Sciatic nerve (tissue), 2 donors: ENCODE measurements around the gene OVOL1. TPM values are rescaled to one million over a fixed set of nuclear protein-coding genes. Genes with fewer than 3 reads are reported as not detected.

Source experiments
- ATAC-seq: fragments of 200-7000 bp; cut with Tn5 transposase; one replicate; pipeline ENCODE4 v1.9.1; 2020; ENCODE audit warnings: mild to moderate bottlenecking, moderate library complexity
- DNase-seq: peaks from one replicate; pipeline ENCODE4 v3.0.0-alpha.2; 2020; ENCODE audit warnings: low spot score
- intact Hi-C: fragments of 100-400 bp; cut with DNase I; formaldehyde crosslinking; loops from one replicate; pipeline ENCODE4 v1.14.2; 2022
- total RNA-seq: library from RNA; stranded (reverse); fragmentation: NEBNext Ultra II Directional; extraction: Animal tissue kit (Norgen Biotek cat#: 25700); gene quantifications from one replicate; pipeline ENCODE4 v1.2.1, GENCODE V29; 2021
- donor health status: DM: no; HTN: no; CAD: no.
- donor health status: DM: no; HTN: no; CAD: no.

The OVOL1 gene
- total RNA-seq, 1 donor from 2014 or later, result not detected

GRCh38 chr11:65789230-65790103 lies 2.6 kb downstream of the OVOL1 start:
- no peak for DNase-seq
- ATAC-seq, result no peak
- intact Hi-C loops, result no loop called here

GRCh38 chr11:65790104-65790901 lies 3.4 kb downstream of the OVOL1 start:
- intact Hi-C loops, result no loop called here
- no peak for ATAC-seq
- no peak for DNase-seq

- DNase-seq (no peak), ATAC-seq (no peak)
- intact Hi-C loops, result no loop called here
Observed at GRCh38 chr11:65790902-65791650, 4.2 kb downstream of the OVOL1 start.

GRCh38 chr11:65791719-65792213 lies 4.9 kb downstream of the OVOL1 start:
- ATAC-seq, result peak; percentile 8
- no peak for DNase-seq
- intact Hi-C loops, result no loop called here

GRCh38 chr11:65792456-65792855 lies 5.6 kb downstream of the OVOL1 start:
- intact Hi-C loops, result no loop called here
- no peak for ATAC-seq
- no peak for DNase-seq

GRCh38 chr11:65793144-65793581 lies 6.3 kb downstream of the OVOL1 start:
- intact Hi-C loops, result no loop called here
- DNase-seq (no peak), ATAC-seq (no peak)

GRCh38 chr11:65793625-65794400 lies 7.0 kb downstream of the OVOL1 start:
- ATAC-seq, result no peak
- no peak for DNase-seq
- intact Hi-C loops, result no loop called here

- DNase-seq, result no peak
- intact Hi-C loops, result no loop called here
- ATAC-seq, result no peak
Observed at GRCh38 chr11:65794570-65795510, 8.0 kb downstream of the OVOL1 start.

GRCh38 chr11:65796726-65797601 lies 10.1 kb downstream of the OVOL1 start:
- ATAC-seq, result no peak
- intact Hi-C loops, result no loop called here

GRCh38 chr11:65797711-65798110 lies 10.8 kb downstream of the OVOL1 start:
- intact Hi-C loops, result no loop called here
- ATAC-seq, result no peak
- DNase-seq, result no peak

More at GRCh38 chr11:65796726-65797601, 10.1 kb downstream of the OVOL1 start:
- DNase-seq, result no peak

GRCh38 chr11:65798882-65799281 lies 12.0 kb downstream of the OVOL1 start:
- ATAC-seq (no peak), DNase-seq (no peak)
- intact Hi-C loops, result no loop called here

GRCh38 chr11:65801153-65801987 lies 14.5 kb downstream of the OVOL1 start:
- ATAC-seq (no peak), DNase-seq (no peak)
- intact Hi-C loops, result no loop called here

GRCh38 chr11:65802841-65803240 lies 16.0 kb downstream of the OVOL1 start:
- no peak for ATAC-seq

GRCh38 chr11:65803797-65804492 lies 17.1 kb downstream of the OVOL1 start:
- ATAC-seq, result no peak
- no peak for DNase-seq
- intact Hi-C loops, result no loop called here

More at GRCh38 chr11:65802841-65803240, 16.0 kb downstream of the OVOL1 start:
- no peak for DNase-seq
- intact Hi-C loops, result no loop called here

- ATAC-seq (no peak), DNase-seq (no peak)
- intact Hi-C loops, result no loop called here
Observed at GRCh38 chr11:65806979-65807378, 20.1 kb downstream of the OVOL1 start.
